ENCODE data around the gene AATF. TPM values are rescaled to one million over a fixed set of nuclear protein-coding genes. Genes with fewer than 3 reads are reported as not detected.

Gene AATF
- total and polyA plus RNA-seq, 2 of the 8 experiments (the other 6 are each of a cell fraction or from before 2014, with no cell fraction given), result 20.1 to 62.8 TPM

DNA sequence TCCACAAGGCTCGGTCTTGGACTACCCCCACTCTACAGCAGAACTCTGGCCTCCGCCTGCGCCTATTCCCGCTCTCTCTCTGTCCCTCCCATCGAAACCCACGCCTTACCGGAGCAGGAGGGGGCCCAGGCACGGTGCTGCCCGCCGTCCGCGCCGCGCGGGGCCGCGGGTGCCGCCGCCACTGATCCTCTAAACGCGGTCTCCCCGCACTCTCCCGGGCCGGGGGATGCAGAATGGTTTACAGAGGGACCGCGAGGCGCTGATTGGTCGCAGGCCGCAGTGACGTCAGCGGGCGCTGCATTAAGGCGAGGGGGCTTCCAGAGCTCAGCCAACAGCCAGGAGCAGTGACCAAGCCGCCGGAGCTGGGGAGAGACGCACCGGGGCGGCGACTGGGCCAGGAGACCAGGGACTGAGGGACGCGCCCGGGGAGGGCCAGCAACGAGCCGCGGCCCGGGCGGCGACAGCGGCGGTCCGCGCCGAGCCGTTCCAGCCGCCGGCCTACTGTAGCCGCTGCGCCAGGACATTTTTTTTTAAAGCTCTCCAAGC is 12.2 kb upstream of the AATF start:
- CTCF ChIA-PET (ENCODE audit: partially characterized antibody), result interaction anchor here (0.9 to 1.2 kb wide), 2 partner anchors 53 to 311 kb away, joined by 3 read pairs; no protein-coding TSS in a partner anchor
- FAIRE-seq, result no peak
- no peak overlapping the region for H3K9ac ChIP-seq (replicated peaks in 1 of 4; ENCODE audit: extremely low read depth in 1 of 4, low read depth in 3 of 4, low read length in 3 of 4)
- TF ChIP-seq CREB1 (IDR thresholded peaks at IDR 0.05), result peak; percentile 90
- no peak for TF ChIP-seq RAD21 (IDR thresholded peaks at IDR 0.05 in 1 of 2, conservative IDR thresholded peaks at IDR 0.05 in 1 of 2; ENCODE audit: low read depth in 2 of 2, low read length in 2 of 2)
- no peak for TF ChIP-seq CEBPB (IDR thresholded peaks at IDR 0.05; ENCODE audit: low read depth, low read length)
- peak; percentile 20 for TF ChIP-seq E2F6 (IDR thresholded peaks at IDR 0.05)
- TF ChIP-seq RXRA (IDR thresholded peaks at IDR 0.05; ENCODE audit: insufficient read depth, low read depth, low read length), result no peak
- TF ChIP-seq PHF8 (conservative IDR thresholded peaks at IDR 0.05; ENCODE audit: low read depth, low read length), result no peak
- no peak for TF ChIP-seq TAF7 (optimal IDR thresholded peaks at IDR 0.05; ENCODE audit: borderline replicate concordance, low read depth, low read length)
- TF ChIP-seq KDM4A (IDR thresholded peaks at IDR 0.05; ENCODE audit: low read depth, low read length, severe bottlenecking), result peak; percentile 43
- TF ChIP-seq FOSL1 (IDR thresholded peaks at IDR 0.05; ENCODE audit: insufficient read depth, low read depth, low read length), result no peak
- TF ChIP-seq JUND (IDR thresholded peaks at IDR 0.05; ENCODE audit: low read length), result no peak
- peak; percentile 51; the same call in 1 of the 2 replicates for TF ChIP-seq TAF1 (IDR thresholded peaks at IDR 0.05; ENCODE audit: low read depth, low read length)
- TF ChIP-seq SP1 (IDR thresholded peaks at IDR 0.05; ENCODE audit: low read depth, low read length), result 0 out of 2 replicates have a peak, but pooled peaks have one; percentile 19

More for the DNA sequence above, 12.2 kb upstream of the AATF start:
- Histone ChIP-seq H3K36me3 (ENCODE audit: control insufficient read depth in 2 of 4, insufficient read depth in 4 of 4, low read length in 3 of 4) (peaks cover 0 to 2% (median 0%) of the 10 kb centered on the region in 4 experiments; a peak in 1 of 8 replicates), H4K8ac (ENCODE audit: extremely low read depth, insufficient read depth, low read length) (peak overlapping the region; percentile 72; the same call in 1 of the 2 replicates), H3K4me1 (replicated peaks in 1 of 4; ENCODE audit: control insufficient read depth in 3 of 4, insufficient read depth in 4 of 4, low read length in 3 of 4) (peaks cover 2 to 72% (median 53%) of the 10 kb centered on the region in 4 experiments), H3K4ac (replicated peaks; ENCODE audit: insufficient read length, low read depth, low read length) (no peak overlapping the region), H3K27ac (ENCODE audit: low read depth, low read length) (no peak overlapping the region), H3K4me2 (ENCODE audit: insufficient read depth in 1 of 2, low read depth in 2 of 2, low read length in 2 of 2) (peak overlapping the region; percentile 88 to 92), H2BK5ac (ENCODE audit: low read depth, low read length) (no peak overlapping the region), H3K79me2 (ENCODE audit: control insufficient read depth in 1 of 2, insufficient read depth in 2 of 2, low read length in 2 of 2) (no peaks in the 10 kb centered on the region), H3K18ac (ENCODE audit: extremely low read depth, low read length) (no peak overlapping the region), H3K27me3 (replicated peaks in 1 of 4; ENCODE audit: control insufficient read depth in 3 of 4, extremely low read depth in 1 of 4, insufficient read depth in 3 of 4, low read length in 3 of 4) (peaks cover 83 to 100% (median 94%) of the 10 kb centered on the region in 4 experiments), H3K79me1 (ENCODE audit: low read depth, low read length) (no peaks in the 10 kb centered on the region), H2BK120ac (replicated peaks; ENCODE audit: low read depth, low read length) (no peak overlapping the region), H4K20me1 (replicated peaks in 1 of 2; ENCODE audit: control insufficient read depth in 1 of 2, insufficient read depth in 2 of 2, low read length in 2 of 2) (peaks cover 12 to 32% of the 10 kb centered on the region in 2 experiments), H2AFZ (ENCODE audit: low read length) (peak overlapping the region; percentile 48), H3K4me3 (ENCODE audit: extremely low read depth in 1 of 4, insufficient read depth in 2 of 4, low read depth in 3 of 4, low read length in 4 of 4) (peak overlapping the region; percentile 27 to 74 (median 56)), H3K23ac (ENCODE audit: insufficient read length) (no peak overlapping the region), H3K9me3 (ENCODE audit: insufficient read depth in 2 of 2, low read depth in 1 of 2, low read length in 1 of 2) (no peaks in the 10 kb centered on the region), H3K14ac (ENCODE audit: insufficient read length) (no peak overlapping the region), H2AK5ac (ENCODE audit: low read depth, low read length) (no peak overlapping the region), H4K5ac (ENCODE audit: insufficient read length, low read depth, low read length) (no peak overlapping the region), H3K23me2 (ENCODE audit: low read depth, low read length) (peaks cover 28% of the 10 kb centered on the region; the same call in 1 of the 2 replicates), H3K56ac (replicated peaks; ENCODE audit: insufficient read length, low read depth, low read length) (no peak overlapping the region), H4K91ac (replicated peaks; ENCODE audit: insufficient read length, low read length) (no peak overlapping the region), H2BK12ac (ENCODE audit: low read depth, low read length) (no peak overlapping the region), H2BK15ac (ENCODE audit: low read length) (no peak overlapping the region), H2BK20ac (ENCODE audit: low read length) (no peak overlapping the region)
- WGBS, 2 experiments (ENCODE audit: extremely low coverage in 1 of 2, insufficient coverage in 1 of 2, insufficient read length in 1 of 2, insufficient replicate concordance in 2 of 2, low coverage in 1 of 2, low lambda C conversion rate in 2 of 2, missing lambda C conversion rate in 1 of 2), result 0% methylated on average over 52 of the region's 58 CpGs; no CpG with 5 or more reads in 1 of the 2 experiments
- POLR2A ChIA-PET (ENCODE audit: partially characterized antibody), result interaction anchor here (1.2 kb wide), 1 partner anchor 9 kb away, joined by 3 read pairs; no protein-coding TSS in a partner anchor
- DNase-seq (ENCODE audit: low read depth in 1 of 2, low spot score in 2 of 2), result peak in 1 of 2 experiments; percentile 95

All from H1 (cell line).